Measurements from ENCODE around the gene ACO2.

The ACO2 gene

GRCh38 chr22:41574847-41575381, 106.0 kb downstream of the ACO2 start:
- TF ChIP-seq CTCF (conservative IDR thresholded peaks at IDR 0.05; ENCODE audit: low read depth, low read length) = no peak
- no peak overlapping the region for H3K4me3 ChIP-seq (ENCODE audit: low read length)
- DNase-seq (ENCODE audit: low read depth) = no peak

- no peak for DNase-seq (ENCODE audit: low read depth)
- no peak overlapping the region for H3K4me3 ChIP-seq (ENCODE audit: low read length)
- no peak for TF ChIP-seq CTCF (conservative IDR thresholded peaks at IDR 0.05; ENCODE audit: low read depth, low read length)
Measured at GRCh38 chr22:41575533-41575932, 106.6 kb downstream of the ACO2 start.

GRCh38 chr22:41576877-41577276, 108.0 kb downstream of the ACO2 start:
- DNase-seq (ENCODE audit: low read depth) = no peak
- no peak overlapping the region for H3K4me3 ChIP-seq (ENCODE audit: low read length)
- peak; percentile 91 for TF ChIP-seq CTCF (conservative IDR thresholded peaks at IDR 0.05; ENCODE audit: low read depth, low read length)

- no peak for TF ChIP-seq CTCF (conservative IDR thresholded peaks at IDR 0.05; ENCODE audit: low read depth, low read length)
- DNase-seq (ENCODE audit: low read depth) = no peak
- H3K4me3 ChIP-seq (ENCODE audit: low read length) = no peak overlapping the region
Measured at GRCh38 chr22:41578114-41578513, 109.2 kb downstream of the ACO2 start.
